ENCODE data around the gene PEX14. TPM values are rescaled to one million over a fixed set of nuclear protein-coding genes. Genes with fewer than 3 reads are reported as not detected.

Gene PEX14
- total RNA-seq, 1 experiment from 2014 or later = 27.3 TPM

DNA sequence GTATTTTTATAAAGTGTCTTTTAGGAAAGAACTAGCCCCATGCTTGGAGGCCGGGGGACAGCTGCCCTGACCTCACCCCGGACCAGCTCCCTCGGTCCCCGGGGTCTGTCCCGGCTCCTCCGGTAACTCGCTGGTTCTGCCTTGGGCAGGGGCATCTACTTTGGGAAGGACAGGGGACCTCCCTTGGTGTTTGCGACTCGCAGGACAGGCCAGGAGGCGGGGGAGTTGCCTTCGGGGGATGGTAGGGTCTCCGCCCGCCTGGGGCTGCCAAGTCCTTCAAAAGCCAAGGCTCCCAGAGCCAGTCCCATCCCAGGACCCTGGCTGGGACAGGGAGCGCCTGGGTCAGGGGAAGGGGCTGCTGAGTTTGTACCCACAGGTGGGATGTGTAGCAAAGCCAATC, 157.9 kb downstream of the PEX14 start (continued):
- no peak for TF ChIP-seq ZNF232 (CRISPR knock-in tag; IDR thresholded peaks at IDR 0.05)
- TF ChIP-seq RELA (CRISPR knock-in tag; IDR thresholded peaks at IDR 0.05; ENCODE audit: borderline replicate concordance) = no peak
- TF ChIP-seq ERG (CRISPR knock-in tag; IDR thresholded peaks at IDR 0.05) = no peak
- no peak for TF ChIP-seq HMGA2 (CRISPR knock-in tag; IDR thresholded peaks at IDR 0.05)
- TF ChIP-seq KAT7 (CRISPR knock-in tag; IDR thresholded peaks at IDR 0.05; ENCODE audit: borderline replicate concordance) = no peak
- no peak for TF ChIP-seq SMAD3 (CRISPR knock-in tag; IDR thresholded peaks at IDR 0.05; ENCODE audit: borderline replicate concordance)

DNA sequence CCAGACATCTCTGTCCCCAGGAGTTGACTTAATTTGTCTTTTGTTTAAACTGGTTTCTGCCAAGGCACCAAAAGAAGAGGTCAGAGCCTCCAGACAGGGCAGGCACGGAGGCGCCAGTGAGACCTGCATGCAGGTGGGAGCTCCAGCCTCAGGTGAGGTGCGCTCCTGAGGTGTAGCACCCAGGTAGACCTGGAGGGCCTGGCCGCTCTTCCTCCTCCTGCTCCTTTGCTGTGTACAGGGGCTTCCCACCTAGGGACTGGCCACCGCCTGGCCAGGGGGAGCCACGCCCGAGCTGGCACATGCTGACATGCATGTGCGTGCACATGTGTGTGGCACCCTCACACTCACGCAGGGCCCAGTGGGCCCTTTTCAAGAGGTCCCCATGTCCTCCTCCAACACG, 158.7 kb downstream of the PEX14 start:
- ATAC-seq = no peak
- no peak for TF ChIP-seq ZNF416 (CRISPR knock-in tag; IDR thresholded peaks at IDR 0.05)
- no peak for TF ChIP-seq TEAD1 (CRISPR knock-in tag; IDR thresholded peaks at IDR 0.05)
- H3K36me3 Mint-ChIP-seq = no peaks in the 10 kb centered on the region
- H3K9me3 Mint-ChIP-seq = no peaks in the 10 kb centered on the region
- H3K27me3 Mint-ChIP-seq (ENCODE audit: low read depth) = peaks cover 12% of the 10 kb centered on the region
- H3K4me1 Mint-ChIP-seq = peaks cover 31% of the 10 kb centered on the region
- H3K27ac Mint-ChIP-seq = no peak overlapping the region
- POLR2A ChIA-PET = no interaction called here
- CTCF ChIA-PET = interaction anchor here (1.2 to 1.4 kb wide), 2 partner anchors 97 to 277 kb away, joined by 3 to 4 read pairs; no protein-coding TSS in a partner anchor
- DNase-seq (ENCODE audit: low spot score) = no peak
- no peak overlapping the region for H3K4me3 Mint-ChIP-seq

GRCh38 chr1:10634075-10634427, 159.3 kb downstream of the PEX14 start:
- peaks cover 12% of the 10 kb centered on the region for H3K27me3 Mint-ChIP-seq (ENCODE audit: low read depth)
- peaks cover 31% of the 10 kb centered on the region for H3K4me1 Mint-ChIP-seq
- CTCF ChIA-PET = interaction anchor here (0.8 to 1.9 kb wide), 7 partner anchors 15 to 276 kb away, joined by 3 to 4 read pairs (median 4); no protein-coding TSS in a partner anchor
- no peaks in the 10 kb centered on the region for H3K36me3 Mint-ChIP-seq
- H3K4me3 Mint-ChIP-seq = no peak overlapping the region
- no peak for ATAC-seq
- TF ChIP-seq ZNF263 (CRISPR knock-in tag; IDR thresholded peaks at IDR 0.05; ENCODE audit: low read depth) (no peak), GABPB1 (CRISPR knock-in tag; IDR thresholded peaks at IDR 0.05) (no peak), TP53 (CRISPR knock-in tag; IDR thresholded peaks at IDR 0.05) (no peak), NR2C2 (CRISPR knock-in tag; IDR thresholded peaks at IDR 0.05) (no peak), ESRRA (CRISPR knock-in tag; IDR thresholded peaks at IDR 0.05; ENCODE audit: borderline replicate concordance) (no peak), ZNF138 (CRISPR knock-in tag; conservative IDR thresholded peaks at IDR 0.05) (no peak), ZNF671 (CRISPR knock-in tag; IDR thresholded peaks at IDR 0.05) (no peak)
- TF ChIP-seq, protein P1, sequence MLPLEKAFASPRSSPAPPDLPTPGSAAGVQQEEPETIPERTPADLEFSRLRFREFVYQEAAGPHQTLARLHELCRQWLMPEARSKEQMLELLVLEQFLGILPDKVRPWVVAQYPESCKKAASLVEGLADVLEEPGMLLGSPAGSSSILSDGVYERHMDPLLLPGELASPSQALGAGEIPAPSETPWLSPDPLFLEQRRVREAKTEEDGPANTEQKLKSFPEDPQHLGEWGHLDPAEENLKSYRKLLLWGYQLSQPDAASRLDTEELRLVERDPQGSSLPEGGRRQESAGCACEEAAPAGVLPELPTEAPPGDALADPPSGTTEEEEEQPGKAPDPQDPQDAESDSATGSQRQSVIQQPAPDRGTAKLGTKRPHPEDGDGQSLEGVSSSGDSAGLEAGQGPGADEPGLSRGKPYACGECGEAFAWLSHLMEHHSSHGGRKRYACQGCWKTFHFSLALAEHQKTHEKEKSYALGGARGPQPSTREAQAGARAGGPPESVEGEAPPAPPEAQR (CRISPR knock-in tag; IDR thresholded peaks at IDR 0.05) = no peak
- TF ChIP-seq, protein P2, sequence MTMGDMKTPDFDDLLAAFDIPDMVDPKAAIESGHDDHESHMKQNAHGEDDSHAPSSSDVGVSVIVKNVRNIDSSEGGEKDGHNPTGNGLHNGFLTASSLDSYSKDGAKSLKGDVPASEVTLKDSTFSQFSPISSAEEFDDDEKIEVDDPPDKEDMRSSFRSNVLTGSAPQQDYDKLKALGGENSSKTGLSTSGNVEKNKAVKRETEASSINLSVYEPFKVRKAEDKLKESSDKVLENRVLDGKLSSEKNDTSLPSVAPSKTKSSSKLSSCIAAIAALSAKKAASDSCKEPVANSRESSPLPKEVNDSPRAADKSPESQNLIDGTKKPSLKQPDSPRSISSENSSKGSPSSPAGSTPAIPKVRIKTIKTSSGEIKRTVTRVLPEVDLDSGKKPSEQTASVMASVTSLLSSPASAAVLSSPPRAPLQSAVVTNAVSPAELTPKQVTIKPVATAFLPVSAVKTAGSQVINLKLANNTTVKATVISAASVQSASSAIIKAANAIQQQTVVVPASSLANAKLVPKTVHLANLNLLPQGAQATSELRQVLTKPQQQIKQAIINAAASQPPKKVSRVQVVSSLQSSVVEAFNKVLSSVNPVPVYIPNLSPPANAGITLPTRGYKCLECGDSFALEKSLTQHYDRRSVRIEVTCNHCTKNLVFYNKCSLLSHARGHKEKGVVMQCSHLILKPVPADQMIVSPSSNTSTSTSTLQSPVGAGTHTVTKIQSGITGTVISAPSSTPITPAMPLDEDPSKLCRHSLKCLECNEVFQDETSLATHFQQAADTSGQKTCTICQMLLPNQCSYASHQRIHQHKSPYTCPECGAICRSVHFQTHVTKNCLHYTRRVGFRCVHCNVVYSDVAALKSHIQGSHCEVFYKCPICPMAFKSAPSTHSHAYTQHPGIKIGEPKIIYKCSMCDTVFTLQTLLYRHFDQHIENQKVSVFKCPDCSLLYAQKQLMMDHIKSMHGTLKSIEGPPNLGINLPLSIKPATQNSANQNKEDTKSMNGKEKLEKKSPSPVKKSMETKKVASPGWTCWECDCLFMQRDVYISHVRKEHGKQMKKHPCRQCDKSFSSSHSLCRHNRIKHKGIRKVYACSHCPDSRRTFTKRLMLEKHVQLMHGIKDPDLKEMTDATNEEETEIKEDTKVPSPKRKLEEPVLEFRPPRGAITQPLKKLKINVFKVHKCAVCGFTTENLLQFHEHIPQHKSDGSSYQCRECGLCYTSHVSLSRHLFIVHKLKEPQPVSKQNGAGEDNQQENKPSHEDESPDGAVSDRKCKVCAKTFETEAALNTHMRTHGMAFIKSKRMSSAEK (CRISPR knock-in tag; IDR thresholded peaks at IDR 0.05; ENCODE audit: borderline replicate concordance) = no peak
- TF ChIP-seq, protein P3, sequence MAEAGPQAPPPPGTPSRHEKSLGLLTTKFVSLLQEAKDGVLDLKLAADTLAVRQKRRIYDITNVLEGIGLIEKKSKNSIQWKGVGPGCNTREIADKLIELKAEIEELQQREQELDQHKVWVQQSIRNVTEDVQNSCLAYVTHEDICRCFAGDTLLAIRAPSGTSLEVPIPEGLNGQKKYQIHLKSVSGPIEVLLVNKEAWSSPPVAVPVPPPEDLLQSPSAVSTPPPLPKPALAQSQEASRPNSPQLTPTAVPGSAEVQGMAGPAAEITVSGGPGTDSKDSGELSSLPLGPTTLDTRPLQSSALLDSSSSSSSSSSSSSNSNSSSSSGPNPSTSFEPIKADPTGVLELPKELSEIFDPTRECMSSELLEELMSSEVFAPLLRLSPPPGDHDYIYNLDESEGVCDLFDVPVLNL (CRISPR knock-in tag; IDR thresholded peaks at IDR 0.05; ENCODE audit: borderline replicate concordance, low read depth) = no peak
- no peak overlapping the region for H3K27ac Mint-ChIP-seq
- no peak for DNase-seq (ENCODE audit: low spot score)
- POLR2A ChIA-PET = no interaction called here
- no peaks in the 10 kb centered on the region for H3K9me3 Mint-ChIP-seq

Data from WTC11 (cell line).